Karpas-422 (cell line): Measurements from ENCODE around the gene RABL3. TPM values are rescaled to one million over a fixed set of nuclear protein-coding genes. Genes with fewer than 3 reads are reported as not detected.
"Not testable (repeated sequence)": the region's sequence is repeated elsewhere in the genome, so short reads cannot be mapped to it uniquely, and the experiment has no call there.

Source experiments
- DNase-seq: peaks from one replicate; pipeline ENCODE4 v3.0.0-alpha.2; 2015
- H2AFZ ChIP-seq: fragments of 200-600 bp; sonication (generic); 2 replicates; pipeline ENCODE4 v1.6.1; 2014; ENCODE audit warnings: antibody characterized with exemption, low read length, mixed read lengths
- H3K27ac ChIP-seq: fragments of 200-600 bp; sonication (generic); 2 replicates; pipeline ENCODE4 v1.5.1; 2014; ENCODE audit warnings: mild to moderate bottlenecking, low read length, moderate library complexity
- H3K27me3 ChIP-seq: fragments of 200-600 bp; sonication (generic); 2 replicates; pipeline ENCODE4 v1.6.1; 2014; ENCODE audit warnings: low read length, mixed read lengths
- H3K36me3 ChIP-seq: fragments of 200-600 bp; sonication (generic); 2 replicates; pipeline ENCODE4 v1.6.1; 2014; ENCODE audit warnings: low read length, mixed read lengths; ENCODE audit not compliant: insufficient read depth
- H3K4me1 ChIP-seq: fragments of 200-600 bp; sonication (generic); 2 replicates; pipeline ENCODE4 v1.6.1; 2014; ENCODE audit warnings: mild to moderate bottlenecking, low read length, mixed read lengths
- H3K4me2 ChIP-seq: fragments of 200-600 bp; sonication (generic); 2 replicates; pipeline ENCODE4 v1.6.1; 2014; ENCODE audit warnings: low read length, low read depth, mild to moderate bottlenecking; ENCODE audit not compliant: poor library complexity, severe bottlenecking
- H3K4me3 ChIP-seq: fragments of 200-600 bp; sonication (generic); 2 replicates; pipeline ENCODE4 v1.5.1; 2014; ENCODE audit warnings: mild to moderate bottlenecking, antibody characterized with exemption, low read length, mixed read lengths
- H3K79me2 ChIP-seq: fragments of 200-600 bp; sonication (generic); 2 replicates; pipeline ENCODE4 v1.6.1; 2014; ENCODE audit warnings: mild to moderate bottlenecking, low read length, mixed read lengths
- H3K9ac ChIP-seq: fragments of 200-600 bp; sonication (generic); 2 replicates; pipeline ENCODE4 v1.6.0; 2014; ENCODE audit warnings: low read length
- H3K9me2 ChIP-seq: fragments of 200-600 bp; sonication (generic), shearing (Covaris generic); replicated peaks from 2 replicates; pipeline ENCODE4 v1.6.0; 2014; ENCODE audit warnings: mild to moderate bottlenecking, low read length, moderate library complexity; ENCODE audit not compliant: insufficient read depth
- H3K9me3 ChIP-seq: fragments of 300-700, 200-600 bp; sonication (generic); 2 replicates; pipeline ENCODE4 v1.6.1; 2014; ENCODE audit warnings: low read length, mixed read lengths
- H4K20me1 ChIP-seq: fragments of 200-600 bp; sonication (generic); 2 replicates; pipeline ENCODE4 v1.6.1; 2014; ENCODE audit warnings: mild to moderate bottlenecking, antibody characterized with exemption, low read length, low read depth; ENCODE audit not compliant: insufficient read depth
- total RNA-seq: library from RNA; depleted of rRNA; stranded (reverse); fragments of >200 nt; shearing (Covaris generic); gene quantifications from 2 replicates; pipeline ENCODE4 v1.2.3, GENCODE V29; 2014; ENCODE audit warnings: low replicate concordance

The RABL3 gene
- total RNA-seq, 1 experiment from 2014 or later, result 15.2 TPM

- H3K9me2 ChIP-seq, result no peaks in the 10 kb centered on the region
- peak overlapping the region; percentile 40 for H3K27ac ChIP-seq
- peak overlapping the region; percentile 33 for H3K4me2 ChIP-seq
- H3K4me1 ChIP-seq, result peaks cover 51% of the 10 kb centered on the region
- no peaks in the 10 kb centered on the region for H4K20me1 ChIP-seq
- H3K27me3 ChIP-seq, result no peaks in the 10 kb centered on the region
- peaks cover 10% of the 10 kb centered on the region; the same call in 1 of the 2 replicates for H3K36me3 ChIP-seq
- H3K4me3 ChIP-seq, result 0 out of 2 replicates have a peak overlapping the region, but pooled peaks have one; percentile 4
- H3K9me3 ChIP-seq, result no peaks in the 10 kb centered on the region
- no peak overlapping the region for H2AFZ ChIP-seq
- H3K9ac ChIP-seq, result no peak overlapping the region
- DNase-seq, result peak; percentile 56
- H3K79me2 ChIP-seq, result peaks cover 87% of the 10 kb centered on the region
These were observed 20.3 kb upstream of the RABL3 start for GRCh38 chr3:120762615-120763014.

GRCh38 chr3:120758551-120758950 is 16.2 kb upstream of the RABL3 start:
- H3K9me3 ChIP-seq, result not testable (repeated sequence)

GRCh38 chr3:120756061-120756460 is 13.7 kb upstream of the RABL3 start:
- H3K36me3 ChIP-seq, result peaks cover 60% of the 10 kb centered on the region
- H3K9ac ChIP-seq, result no peak overlapping the region
- no peaks in the 10 kb centered on the region for H4K20me1 ChIP-seq
- no peaks in the 10 kb centered on the region for H3K9me2 ChIP-seq
- no peak overlapping the region for H3K4me3 ChIP-seq
- no peak for DNase-seq
- H3K27me3 ChIP-seq, result no peaks in the 10 kb centered on the region
- no peak overlapping the region for H2AFZ ChIP-seq
- H3K4me1 ChIP-seq, result no peaks in the 10 kb centered on the region
- H3K27ac ChIP-seq, result no peak overlapping the region
- H3K4me2 ChIP-seq, result no peak overlapping the region
- peaks cover 89% of the 10 kb centered on the region for H3K79me2 ChIP-seq
- H3K9me3 ChIP-seq, result no peaks in the 10 kb centered on the region

More at GRCh38 chr3:120758551-120758950, 16.2 kb upstream of the RABL3 start:
- not testable (repeated sequence) for H3K27me3 ChIP-seq, H3K4me3 ChIP-seq, H3K4me2 ChIP-seq, H3K9ac ChIP-seq, H3K27ac ChIP-seq, H4K20me1 ChIP-seq, H2AFZ ChIP-seq, H3K9me2 ChIP-seq, DNase-seq
- peaks cover 85% of the 10 kb centered on the region for H3K79me2 ChIP-seq
- peaks cover 42% of the 10 kb centered on the region for H3K36me3 ChIP-seq
- H3K4me1 ChIP-seq, result peaks cover 18% of the 10 kb centered on the region

GRCh38 chr3:120753810-120754209 is 11.5 kb upstream of the RABL3 start:
- Histone ChIP-seq H3K4me3 (no peak overlapping the region), H4K20me1 (no peaks in the 10 kb centered on the region), H3K36me3 (peaks cover 74% of the 10 kb centered on the region), H3K4me2 (no peak overlapping the region), H2AFZ (no peak overlapping the region), H3K27ac (no peak overlapping the region), H3K9me3 (no peaks in the 10 kb centered on the region), H3K79me2 (peaks cover 89% of the 10 kb centered on the region), H3K9me2 (no peaks in the 10 kb centered on the region), H3K9ac (no peak overlapping the region), H3K4me1 (no peaks in the 10 kb centered on the region), H3K27me3 (no peaks in the 10 kb centered on the region)
- no peak for DNase-seq

- H3K27ac ChIP-seq, result no peak overlapping the region
- peaks cover 71% of the 10 kb centered on the region for H3K36me3 ChIP-seq
- H3K4me1 ChIP-seq, result no peaks in the 10 kb centered on the region
- H3K4me2 ChIP-seq, result no peak overlapping the region
- no peak overlapping the region for H3K4me3 ChIP-seq
- H3K9ac ChIP-seq, result no peak overlapping the region
- H3K9me2 ChIP-seq, result no peaks in the 10 kb centered on the region
- H3K79me2 ChIP-seq, result peaks cover 80% of the 10 kb centered on the region
- no peak for DNase-seq
- H3K27me3 ChIP-seq, result no peaks in the 10 kb centered on the region
- no peak overlapping the region for H2AFZ ChIP-seq
- no peaks in the 10 kb centered on the region for H3K9me3 ChIP-seq
- no peaks in the 10 kb centered on the region for H4K20me1 ChIP-seq
These were observed 10.5 kb upstream of the RABL3 start for GRCh38 chr3:120752865-120753264.

GRCh38 chr3:120752230-120752629 is 9.9 kb upstream of the RABL3 start:
- Histone ChIP-seq H3K9ac (no peak overlapping the region), H3K9me3 (no peaks in the 10 kb centered on the region), H3K36me3 (peaks cover 66% of the 10 kb centered on the region), H3K4me3 (no peak overlapping the region), H3K4me2 (no peak overlapping the region), H3K79me2 (peaks cover 78% of the 10 kb centered on the region), H3K27ac (no peak overlapping the region), H2AFZ (no peak overlapping the region), H3K9me2 (no peaks in the 10 kb centered on the region), H3K4me1 (no peaks in the 10 kb centered on the region), H4K20me1 (no peaks in the 10 kb centered on the region), H3K27me3 (no peaks in the 10 kb centered on the region)
- DNase-seq, result no peak

- H3K9ac ChIP-seq, result no peak overlapping the region
- H2AFZ ChIP-seq, result no peak overlapping the region
- no peaks in the 10 kb centered on the region for H3K4me1 ChIP-seq
- H3K79me2 ChIP-seq, result peaks cover 78% of the 10 kb centered on the region
- no peak overlapping the region for H3K4me2 ChIP-seq
- no peak overlapping the region for H3K27ac ChIP-seq
- peaks cover 64% of the 10 kb centered on the region for H3K36me3 ChIP-seq
- no peak for DNase-seq
- H3K9me3 ChIP-seq, result no peaks in the 10 kb centered on the region
- no peak overlapping the region for H3K4me3 ChIP-seq
- H3K27me3 ChIP-seq, result no peaks in the 10 kb centered on the region
- no peaks in the 10 kb centered on the region for H3K9me2 ChIP-seq
- no peaks in the 10 kb centered on the region for H4K20me1 ChIP-seq
These were observed 7.5 kb upstream of the RABL3 start for GRCh38 chr3:120749843-120750242.

GRCh38 chr3:120745466-120745865 is 3.1 kb upstream of the RABL3 start:
- H3K4me1 ChIP-seq, result peaks cover 23% of the 10 kb centered on the region
- H2AFZ ChIP-seq, result no peak overlapping the region
- H3K79me2 ChIP-seq, result peaks cover 74% of the 10 kb centered on the region
- no peaks in the 10 kb centered on the region for H3K9me2 ChIP-seq
- no peaks in the 10 kb centered on the region for H3K27me3 ChIP-seq
- no peaks in the 10 kb centered on the region for H4K20me1 ChIP-seq
- peaks cover 25% of the 10 kb centered on the region for H3K36me3 ChIP-seq
- no peak for DNase-seq
- H3K27ac ChIP-seq, result no peak overlapping the region
- H3K9me3 ChIP-seq, result no peaks in the 10 kb centered on the region
- H3K4me2 ChIP-seq, result no peak overlapping the region
- no peak overlapping the region for H3K4me3 ChIP-seq
- H3K9ac ChIP-seq, result no peak overlapping the region
